Neuron (in vitro differentiated cells): ENCODE results near the gene ZNF366.

Source experiments
- H2AFZ ChIP-seq: one replicate; pipeline ENCODE4 v1.6.1; 2013; ENCODE audit warnings: low read depth, mild to moderate bottlenecking, inconsistent platforms, low read length, moderate library complexity
- H3K27me3 ChIP-seq: one replicate; pipeline ENCODE4 v1.6.1; 2013; ENCODE audit warnings: low read length; ENCODE audit not compliant: insufficient read depth
- H3K36me3 ChIP-seq: one replicate; pipeline ENCODE4 v1.6.1; 2013; ENCODE audit warnings: low read length; ENCODE audit not compliant: insufficient read depth
- H3K4me1 ChIP-seq: one replicate; pipeline ENCODE4 v1.6.1; 2013; ENCODE audit warnings: low read length; ENCODE audit not compliant: insufficient read depth
- H3K4me3 ChIP-seq: 2 replicates; pipeline ENCODE4 v1.5.1; 2013; ENCODE audit warnings: mild to moderate bottlenecking, low read length, moderate library complexity
- H3K9me3 ChIP-seq: one replicate; pipeline ENCODE4 v1.6.1; 2013; ENCODE audit warnings: low read length

ZNF366 gene

DNA sequence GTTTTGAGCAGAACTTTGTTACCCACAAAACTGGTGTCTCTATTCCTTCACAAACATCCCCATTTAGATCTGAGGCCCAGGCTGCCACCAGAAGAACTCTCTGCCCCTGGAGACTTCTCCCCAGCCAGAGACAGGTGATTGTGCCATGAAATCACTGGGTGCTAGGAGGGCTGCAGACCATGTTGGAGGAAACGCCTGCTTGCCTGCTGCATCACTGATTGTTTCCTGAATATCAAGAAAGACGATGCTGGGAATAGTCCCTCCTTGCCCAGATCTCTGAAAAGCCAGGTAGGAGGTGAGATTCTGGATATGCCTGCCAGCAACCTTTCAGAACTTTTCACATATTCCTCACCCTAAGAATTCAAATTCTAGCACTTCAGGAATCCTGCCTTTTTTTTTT lies 8.1 kb downstream of the ZNF366 start:
- no peak overlapping the region for H2AFZ ChIP-seq

DNA sequence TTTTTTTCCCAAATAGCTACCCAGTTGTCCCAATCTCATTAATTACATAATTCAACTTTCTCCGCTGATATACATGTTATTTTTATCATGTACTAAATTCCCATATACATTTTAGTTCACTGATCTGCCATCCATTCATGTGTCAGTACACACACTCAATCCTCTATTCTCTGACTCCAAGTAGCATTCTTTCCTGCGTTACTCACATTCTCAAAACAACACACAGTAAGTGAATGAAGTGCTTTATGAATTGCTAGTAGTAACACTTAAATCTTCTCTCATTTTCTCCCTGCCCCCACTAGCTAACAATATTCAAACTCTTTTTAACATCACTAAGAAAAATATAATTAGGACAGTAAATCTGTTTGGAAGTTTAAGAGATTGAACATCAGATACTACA lies 8.9 kb downstream of the ZNF366 start:
- H3K4me3 ChIP-seq: no peak overlapping the region
- peaks cover 22% of the 10 kb centered on the region for H3K4me1 ChIP-seq
- H3K36me3 ChIP-seq: no peaks in the 10 kb centered on the region
- no peak overlapping the region for H2AFZ ChIP-seq
- no peaks in the 10 kb centered on the region for H3K27me3 ChIP-seq
- H3K9me3 ChIP-seq: no peaks in the 10 kb centered on the region

More for the DNA sequence above, 8.1 kb downstream of the ZNF366 start:
- Histone ChIP-seq H3K27me3 (no peaks in the 10 kb centered on the region), H3K4me3 (no peak overlapping the region), H3K4me1 (peaks cover 22% of the 10 kb centered on the region), H3K9me3 (no peaks in the 10 kb centered on the region), H3K36me3 (no peaks in the 10 kb centered on the region)

DNA sequence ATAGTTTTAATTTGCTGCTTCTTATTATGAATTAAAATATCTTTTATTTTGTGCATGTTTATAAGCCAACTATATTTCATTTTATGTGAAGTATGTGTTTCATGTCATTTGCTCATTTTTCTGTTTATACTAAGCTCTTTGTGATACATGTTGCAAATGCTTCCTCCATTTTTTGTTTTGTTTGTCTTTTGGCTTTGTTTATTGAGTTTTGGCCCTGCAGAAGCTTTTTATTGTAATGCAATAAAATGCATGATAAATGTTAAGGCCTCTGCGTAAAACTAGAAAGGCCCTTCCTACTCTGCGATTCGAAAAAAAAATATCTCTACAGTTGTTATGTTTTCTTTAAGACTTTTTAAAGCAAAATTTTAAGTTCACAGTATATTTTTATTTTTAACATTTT lies 9.4 kb downstream of the ZNF366 start:
- Histone ChIP-seq H3K4me3 (no peak overlapping the region), H3K27me3 (no peaks in the 10 kb centered on the region), H3K36me3 (no peaks in the 10 kb centered on the region), H3K9me3 (no peaks in the 10 kb centered on the region), H3K4me1 (peaks cover 22% of the 10 kb centered on the region), H2AFZ (no peak overlapping the region)

DNA sequence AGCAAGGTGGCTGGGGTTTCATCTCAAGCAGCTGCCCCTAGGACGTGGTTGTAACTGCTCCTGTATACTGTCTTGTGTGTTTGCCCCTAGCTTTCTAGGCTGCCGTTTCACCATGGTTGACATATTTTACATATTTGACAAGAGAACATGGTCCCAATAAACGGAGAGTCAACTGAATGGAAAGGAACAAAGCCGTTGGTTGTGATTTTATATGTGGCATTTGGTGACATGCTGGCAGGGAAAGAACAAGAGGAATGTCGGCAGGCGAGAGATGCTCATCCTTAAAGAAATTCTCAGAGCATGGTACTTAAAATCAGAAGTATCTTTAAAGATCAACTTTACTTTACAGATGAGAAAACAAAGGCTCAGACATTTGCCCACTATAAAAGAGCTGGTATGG lies 11.8 kb downstream of the ZNF366 start:
- H3K27me3 ChIP-seq: no peaks in the 10 kb centered on the region

DNA sequence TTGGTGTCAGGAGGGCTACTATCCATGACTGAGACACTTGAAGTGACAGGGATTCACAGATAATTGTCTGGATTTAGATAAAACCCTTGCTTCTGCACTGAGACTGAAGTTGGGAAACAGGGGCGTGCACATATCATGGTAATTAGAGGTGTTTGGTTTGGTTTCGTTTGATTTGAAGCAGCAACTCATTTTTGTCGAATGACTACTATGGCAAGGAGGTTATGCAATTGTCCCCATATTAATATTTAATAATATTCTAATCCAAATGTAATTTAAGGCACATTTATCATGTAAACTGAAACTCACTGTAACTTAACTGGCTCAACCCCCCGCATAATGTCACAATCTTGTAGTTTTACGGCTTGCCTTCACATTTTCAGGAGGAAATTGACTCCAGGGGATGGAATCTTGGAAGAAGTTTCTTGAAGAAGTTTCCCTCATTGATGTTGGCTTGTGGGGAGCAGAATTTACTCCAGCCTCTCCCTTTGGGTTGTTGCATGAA lies 12.5 kb downstream of the ZNF366 start:
- Histone ChIP-seq H3K4me3 (no peak overlapping the region), H3K9me3 (no peaks in the 10 kb centered on the region), H3K4me1 (peaks cover 12% of the 10 kb centered on the region), H3K36me3 (no peaks in the 10 kb centered on the region), H2AFZ (peak overlapping the region; percentile 12), H3K27me3 (no peaks in the 10 kb centered on the region)

More for the DNA sequence above, 11.8 kb downstream of the ZNF366 start:
- H3K36me3 ChIP-seq: no peaks in the 10 kb centered on the region
- no peaks in the 10 kb centered on the region for H3K9me3 ChIP-seq
- no peak overlapping the region for H2AFZ ChIP-seq
- no peak overlapping the region for H3K4me3 ChIP-seq
- peaks cover 12% of the 10 kb centered on the region for H3K4me1 ChIP-seq

DNA sequence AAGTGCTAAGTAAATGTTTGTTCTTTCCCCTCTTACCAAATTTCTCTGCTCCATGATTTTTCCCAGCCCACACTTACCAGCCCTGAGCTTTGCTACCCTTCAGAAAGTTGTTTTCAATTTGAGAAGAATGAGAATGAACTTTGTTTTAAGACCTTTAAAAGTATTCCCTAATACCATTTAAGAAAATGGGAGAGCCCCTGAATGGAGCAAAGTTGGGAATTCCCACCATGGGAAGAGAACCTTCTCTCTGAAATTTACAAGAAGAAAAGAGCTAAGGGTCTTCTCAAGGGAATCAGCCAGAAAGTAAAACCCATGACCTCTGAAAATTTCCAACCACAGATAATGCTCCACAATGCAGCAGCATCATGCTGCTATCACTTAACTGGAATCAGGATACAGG lies 17.7 kb downstream of the ZNF366 start:
- no peaks in the 10 kb centered on the region for H3K9me3 ChIP-seq
- H2AFZ ChIP-seq: no peak overlapping the region
- H3K4me1 ChIP-seq: peaks cover 13% of the 10 kb centered on the region
- H3K36me3 ChIP-seq: no peaks in the 10 kb centered on the region
- H3K4me3 ChIP-seq: no peak overlapping the region
- H3K27me3 ChIP-seq: no peaks in the 10 kb centered on the region

DNA sequence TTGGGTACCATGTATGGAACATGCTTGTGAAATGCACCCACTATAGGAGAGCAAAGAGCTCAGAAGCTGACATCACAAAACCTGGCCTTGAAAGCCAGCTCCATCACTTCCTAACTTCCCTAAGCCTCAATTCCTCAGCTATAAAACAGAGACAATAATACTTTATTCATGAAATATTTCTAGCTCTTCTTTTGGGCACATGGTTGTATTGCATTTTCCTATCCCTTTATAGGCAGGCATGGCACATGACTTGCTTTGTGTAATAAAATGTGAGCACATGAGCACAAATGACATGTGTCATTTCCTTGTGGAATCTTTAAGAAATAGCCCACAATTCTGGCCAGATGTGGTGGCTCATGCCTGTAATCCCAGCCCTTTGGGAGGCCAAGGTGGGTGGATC lies 18.5 kb downstream of the ZNF366 start:
- Histone ChIP-seq H3K36me3 (no peaks in the 10 kb centered on the region), H2AFZ (no peak overlapping the region), H3K27me3 (no peaks in the 10 kb centered on the region), H3K4me1 (peaks cover 13% of the 10 kb centered on the region), H3K4me3 (no peak overlapping the region), H3K9me3 (no peaks in the 10 kb centered on the region)

DNA sequence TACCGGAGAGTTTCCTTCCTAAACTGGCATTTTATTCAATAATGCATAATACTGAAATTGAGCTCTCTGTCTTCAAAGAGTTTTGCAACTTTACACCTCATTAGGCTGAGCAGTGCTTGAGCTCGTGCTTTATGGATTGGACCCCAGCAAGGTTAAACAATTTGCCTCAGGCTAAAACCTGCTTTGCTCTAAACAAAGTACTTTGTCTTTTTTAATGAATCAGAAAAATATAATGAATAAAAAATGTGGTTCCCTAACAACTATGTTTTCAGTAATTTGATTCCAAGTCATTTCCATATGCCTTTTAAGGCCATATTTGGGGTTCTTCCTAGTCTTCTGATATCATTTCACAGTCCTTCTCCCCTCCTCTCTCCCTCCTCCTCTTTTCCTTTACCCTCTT lies 20.0 kb downstream of the ZNF366 start:
- Histone ChIP-seq H3K4me1 (peaks cover 13% of the 10 kb centered on the region), H2AFZ (no peak overlapping the region), H3K9me3 (no peaks in the 10 kb centered on the region), H3K36me3 (no peaks in the 10 kb centered on the region), H3K4me3 (no peak overlapping the region), H3K27me3 (no peaks in the 10 kb centered on the region)

DNA sequence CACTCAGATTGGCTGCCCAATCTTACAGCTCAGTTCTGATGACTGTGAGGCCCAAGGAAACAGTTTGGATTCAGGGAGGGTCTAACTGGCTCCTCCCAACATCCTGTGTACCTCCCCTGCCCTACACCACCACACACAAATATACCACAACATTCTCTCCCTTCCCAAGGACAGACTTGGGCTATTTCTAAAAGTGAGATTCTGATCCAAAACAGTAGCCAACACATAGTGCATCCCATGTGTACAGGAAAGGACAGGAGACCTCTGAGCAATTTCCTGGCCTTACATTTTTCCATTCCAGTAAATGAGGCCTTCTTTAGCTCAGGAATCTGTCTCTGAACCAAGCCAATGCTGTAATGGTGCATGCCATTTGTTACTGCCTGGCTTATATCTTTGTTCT lies 20.8 kb downstream of the ZNF366 start:
- no peak overlapping the region for H3K4me3 ChIP-seq
- no peaks in the 10 kb centered on the region for H3K27me3 ChIP-seq
- H3K9me3 ChIP-seq: no peaks in the 10 kb centered on the region
- peaks cover 13% of the 10 kb centered on the region for H3K4me1 ChIP-seq
- H2AFZ ChIP-seq: no peak overlapping the region
- H3K36me3 ChIP-seq: no peaks in the 10 kb centered on the region

DNA sequence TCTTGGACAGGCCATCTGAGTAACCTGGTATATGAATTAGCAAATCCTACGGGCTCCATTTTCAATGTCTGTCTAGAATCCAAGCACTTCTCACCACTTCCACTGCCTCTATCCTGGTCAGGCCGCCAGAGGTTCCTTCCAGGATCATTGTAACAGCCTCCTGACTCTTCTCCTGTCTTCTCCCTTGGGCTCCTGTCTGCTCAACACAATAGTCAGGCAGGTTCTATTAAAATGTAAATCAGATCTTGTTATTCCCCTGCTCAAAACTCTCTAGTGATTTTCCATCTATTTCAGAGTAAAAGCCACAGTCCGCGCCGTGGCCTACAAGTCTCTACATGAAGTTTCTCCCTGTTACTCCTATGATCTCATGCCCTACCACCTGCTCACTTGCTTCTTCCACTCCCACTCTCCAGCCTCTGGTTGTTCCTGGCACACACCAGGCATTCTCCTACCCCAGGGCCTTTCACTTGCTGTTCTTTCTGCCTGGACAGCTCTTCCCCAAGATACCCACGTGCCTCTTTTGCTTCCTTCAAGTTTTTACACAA lies 21.7 kb downstream of the ZNF366 start:
- Histone ChIP-seq H2AFZ (no peak overlapping the region), H3K36me3 (no peaks in the 10 kb centered on the region), H3K9me3 (no peaks in the 10 kb centered on the region), H3K4me1 (peaks cover 13% of the 10 kb centered on the region), H3K4me3 (no peak overlapping the region), H3K27me3 (no peaks in the 10 kb centered on the region)

DNA sequence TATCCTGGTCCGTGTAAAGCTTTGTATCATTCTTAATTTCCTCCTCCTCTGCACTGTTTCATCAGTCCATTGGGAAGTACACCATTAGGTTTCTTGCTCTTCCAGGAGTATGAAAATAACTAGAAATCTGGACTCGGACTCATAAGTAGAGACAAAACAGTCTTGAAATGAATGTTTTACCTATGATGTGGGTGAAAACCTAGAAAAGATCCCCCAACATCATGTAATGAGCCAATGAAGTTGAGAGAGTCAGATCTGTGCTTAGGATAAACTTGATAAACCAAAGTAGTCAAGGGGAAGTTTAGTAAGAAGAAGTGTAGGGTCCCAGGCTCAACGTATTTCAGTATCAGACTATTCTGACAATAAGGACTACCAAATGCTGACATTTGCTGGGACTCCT lies 25.2 kb downstream of the ZNF366 start:
- H3K4me1 ChIP-seq: peaks cover 20% of the 10 kb centered on the region
- no peak overlapping the region for H2AFZ ChIP-seq
- no peaks in the 10 kb centered on the region for H3K9me3 ChIP-seq
- no peak overlapping the region for H3K4me3 ChIP-seq
- no peaks in the 10 kb centered on the region for H3K36me3 ChIP-seq
- H3K27me3 ChIP-seq: no peaks in the 10 kb centered on the region

DNA sequence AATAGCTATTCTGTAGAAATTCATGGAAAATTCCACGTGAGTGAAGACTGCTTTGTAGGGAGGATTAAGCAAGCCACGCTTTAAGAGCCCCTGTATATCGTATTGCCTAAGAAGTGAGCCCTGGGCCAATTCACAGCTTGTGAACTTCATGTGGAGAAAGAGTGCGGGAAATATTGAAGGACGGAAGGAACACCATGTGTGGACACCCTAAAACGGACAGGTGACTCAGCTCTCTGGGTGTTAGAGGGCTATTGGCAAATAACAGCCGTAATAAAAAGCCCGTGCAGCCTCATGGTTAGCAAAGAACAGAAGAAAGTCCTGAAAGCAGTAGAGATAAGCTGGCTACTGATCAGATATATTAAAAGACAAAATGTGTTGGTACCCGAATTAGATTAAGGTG lies 26.4 kb downstream of the ZNF366 start:
- Histone ChIP-seq H3K9me3 (no peaks in the 10 kb centered on the region), H3K27me3 (no peaks in the 10 kb centered on the region), H3K36me3 (no peaks in the 10 kb centered on the region), H3K4me1 (peaks cover 16% of the 10 kb centered on the region), H3K4me3 (no peak overlapping the region), H2AFZ (no peak overlapping the region)

DNA sequence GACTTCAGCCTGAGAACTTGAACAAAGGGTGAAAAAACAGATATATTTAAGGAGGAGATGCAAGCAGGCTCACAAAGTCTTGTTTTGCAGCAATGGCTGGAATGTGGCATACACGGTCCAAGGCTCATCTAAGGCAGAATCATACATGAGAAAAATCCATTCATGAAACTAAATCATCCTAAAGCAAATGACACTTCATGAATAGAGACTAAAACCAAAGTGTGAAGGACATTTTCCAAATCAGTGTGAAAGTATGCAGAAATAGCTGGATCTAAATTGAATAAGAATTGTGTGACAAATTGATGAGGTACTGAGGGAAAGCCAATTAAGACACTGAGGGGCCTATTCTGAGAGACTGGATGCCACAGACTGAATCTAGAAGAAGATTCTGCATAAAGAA lies 27.3 kb downstream of the ZNF366 start:
- no peaks in the 10 kb centered on the region for H3K36me3 ChIP-seq
- no peaks in the 10 kb centered on the region for H3K9me3 ChIP-seq
- H2AFZ ChIP-seq: no peak overlapping the region
- no peaks in the 10 kb centered on the region for H3K27me3 ChIP-seq
- H3K4me3 ChIP-seq: no peak overlapping the region
- H3K4me1 ChIP-seq: peaks cover 15% of the 10 kb centered on the region

DNA sequence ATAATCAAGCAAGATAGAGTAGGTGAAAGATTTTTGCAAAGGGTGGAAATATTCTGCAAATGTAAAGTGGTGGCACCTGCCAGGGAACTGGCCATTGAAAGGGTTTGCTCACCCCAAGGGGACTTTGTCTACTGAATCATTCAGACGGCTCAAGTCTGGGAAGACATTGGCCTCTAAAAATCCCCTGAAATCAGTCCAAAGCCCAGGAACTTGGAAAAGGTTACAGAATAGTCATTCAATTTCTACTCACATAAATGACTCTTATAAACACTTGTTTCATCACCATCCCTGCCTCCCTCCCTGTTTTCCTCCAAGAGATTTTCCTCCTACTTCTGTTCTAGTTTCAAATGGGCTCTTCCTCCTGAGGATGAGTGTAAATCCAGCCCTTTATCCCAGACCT lies 28.5 kb downstream of the ZNF366 start:
- Histone ChIP-seq H2AFZ (no peak overlapping the region), H3K4me3 (no peak overlapping the region), H3K36me3 (no peaks in the 10 kb centered on the region), H3K4me1 (peaks cover 27% of the 10 kb centered on the region), H3K9me3 (no peaks in the 10 kb centered on the region), H3K27me3 (no peaks in the 10 kb centered on the region)
